HepG2 (cell line): Measurements from ENCODE around the gene CYP46A1. TPM values are rescaled to one million over a fixed set of nuclear protein-coding genes. Genes with fewer than 3 reads are reported as not detected.

Source experiments
- CENPX ChIP-seq: sonication (generic); formaldehyde crosslinking; IDR thresholded peaks from 2 replicates; pipeline ENCODE4 v1.9.0; 2021; ENCODE audit warnings: mild to moderate bottlenecking, missing genetic modification reagents, moderate library complexity
- ELF1 ChIP-seq: sonication (generic); formaldehyde crosslinking; IDR thresholded peaks from 2 replicates; pipeline ENCODE4 v1.4.0; 2020; ENCODE audit warnings: missing genetic modification reagents
- FOSL1 ChIP-seq: sonication (generic); formaldehyde crosslinking; IDR thresholded peaks from 2 replicates; pipeline ENCODE4 v1.9.0; 2021; ENCODE audit warnings: missing genetic modification reagents, borderline replicate concordance
- FOXO1 ChIP-seq: sonication (generic); formaldehyde crosslinking; IDR thresholded peaks from 2 replicates; pipeline ENCODE4 v1.4.0; 2020; ENCODE audit warnings: missing genetic modification reagents
- GABPA ChIP-seq, 2 experiments: IDR thresholded peaks; 2 replicates each; pipeline ENCODE4 v1.6.1; 2011 to 2016; ENCODE audit warnings: low read depth in 2 of 2, low read length in 1 of 2, missing biosample characterization in 1 of 2, missing genetic modification characterization in 1 of 2
- GLI4 ChIP-seq: sonication (generic); formaldehyde crosslinking; IDR thresholded peaks from 2 replicates; pipeline ENCODE4 v1.5.1; 2020; ENCODE audit warnings: missing genetic modification reagents, mild to moderate bottlenecking, moderate library complexity, borderline replicate concordance
- GPN1 ChIP-seq: sonication (generic); formaldehyde crosslinking; IDR thresholded peaks from 2 replicates; pipeline ENCODE4 v1.5.1; 2020; ENCODE audit warnings: missing genetic modification reagents, borderline replicate concordance
- HIVEP1 ChIP-seq: sonication (generic); formaldehyde crosslinking; IDR thresholded peaks from 2 replicates; pipeline ENCODE4 v1.4.0; 2020; ENCODE audit warnings: mild to moderate bottlenecking, missing genetic modification reagents
- KLF9 ChIP-seq: IDR thresholded peaks from 2 replicates; pipeline ENCODE4 v1.6.1; 2016; ENCODE audit warnings: low read depth
- NCOA1 ChIP-seq: sonication (generic); formaldehyde crosslinking; IDR thresholded peaks from 2 replicates; pipeline ENCODE4 v1.9.0; 2021; ENCODE audit warnings: missing genetic modification reagents
- NR2F1 ChIP-seq, 2 experiments: fragments of 450-650 bp in 1 of 2; formaldehyde crosslinking in 1 of 2; IDR thresholded peaks; 2 replicates each; pipeline versions ENCODE4 v1.5.0 to v1.6.1; 2016 to 2020; ENCODE audit warnings: mild to moderate bottlenecking in 1 of 2, missing compliant biosample characterization in 1 of 2, missing genetic modification reagents in 1 of 2, moderate library complexity in 1 of 2
- REXO4 ChIP-seq: sonication (generic); formaldehyde crosslinking; IDR thresholded peaks from 2 replicates; pipeline ENCODE4 v1.8.0; 2022; ENCODE audit warnings: missing genetic modification reagents, mild to moderate bottlenecking, borderline replicate concordance
- RNF2 ChIP-seq: fragments of 450-650 bp; conservative IDR thresholded peaks from 2 replicates; pipeline ENCODE4 v1.6.1; 2016; ENCODE audit warnings: low read depth
- SALL2 ChIP-seq: sonication (generic); formaldehyde crosslinking; IDR thresholded peaks from 2 replicates; pipeline ENCODE4 v1.8.1; 2023; ENCODE audit warnings: mild to moderate bottlenecking, missing genetic modification reagents, inconsistent platforms
- SIX4 ChIP-seq: sonication (generic); formaldehyde crosslinking; IDR thresholded peaks from 2 replicates; pipeline ENCODE4 v1.4.0; 2020; ENCODE audit warnings: missing genetic modification reagents
- SNAPC2 ChIP-seq: sonication (generic); formaldehyde crosslinking; IDR thresholded peaks from 2 replicates; pipeline ENCODE4 v1.8.1; 2022; ENCODE audit warnings: mild to moderate bottlenecking, missing genetic modification reagents
- SOX5 ChIP-seq: IDR thresholded peaks from 2 replicates; pipeline ENCODE4 v1.6.1; 2016; ENCODE audit warnings: borderline replicate concordance
- ZFP41 ChIP-seq: sonication (generic); formaldehyde crosslinking; IDR thresholded peaks from 2 replicates; pipeline ENCODE4 v1.4.0; 2020; ENCODE audit warnings: mild to moderate bottlenecking, missing genetic modification reagents, borderline replicate concordance
- ZIK1 ChIP-seq: sonication (generic); formaldehyde crosslinking; IDR thresholded peaks from 2 replicates; pipeline ENCODE4 v1.5.0; 2020; ENCODE audit warnings: mild to moderate bottlenecking, low read depth, missing genetic modification reagents, borderline replicate concordance
- ZKSCAN5 ChIP-seq: sonication (generic); formaldehyde crosslinking; IDR thresholded peaks from 2 replicates; pipeline ENCODE4 v1.5.1; 2020; ENCODE audit warnings: mild to moderate bottlenecking, missing genetic modification reagents
- ZNF292 ChIP-seq: sonication (generic); formaldehyde crosslinking; IDR thresholded peaks from 2 replicates; pipeline ENCODE4 v1.8.1; 2022; ENCODE audit warnings: mild to moderate bottlenecking, low read depth, missing genetic modification reagents, borderline replicate concordance
- polyA plus RNA-seq, 8 experiments: library from polyadenylated mRNA; depleted of rRNA in 3 of 8; stranded (reverse) in 7 of 8; unstranded in 1 of 8; fragments of >200 nt; fragmentation: Illumina TruSeq in 4 of 8; extraction: Trizol in 4 of 8; gene quantifications; 2 replicates each; pipeline versions ENCODE4 v1.2.1 to v1.2.3, GENCODE V29; 2011 to 2016; ENCODE audit warnings: low read depth in 4 of 8, missing spikeins in 1 of 8, mixed read lengths in 1 of 8; ENCODE audit not compliant: insufficient read depth in 1 of 8
- total RNA-seq, 5 experiments: library from RNA; depleted of rRNA; stranded (reverse); fragments of >200 nt; fragmentation: Illumina TruSeq; extraction: Trizol; gene quantifications; 2 replicates each; pipeline ENCODE4 v1.2.3, GENCODE V29; 2016; ENCODE audit warnings: low read depth in 1 of 5
- TF ChIP-seq, protein P1 (sequence below), 2 experiments: fragments of 450-650 bp in 1 of 2; sonication (generic) in 1 of 2; formaldehyde crosslinking; IDR thresholded peaks; 2 replicates each; pipeline versions ENCODE4 v1.5.0 to v1.8.0; 2020 to 2022; ENCODE audit warnings: mild to moderate bottlenecking in 1 of 2, missing genetic modification reagents in 1 of 2
- TF ChIP-seq, protein P2 (sequence below): sonication (generic); formaldehyde crosslinking; IDR thresholded peaks from 2 replicates; pipeline ENCODE4 v1.4.0; 2020; ENCODE audit warnings: missing genetic modification reagents, mild to moderate bottlenecking, borderline replicate concordance
- TF ChIP-seq, protein P3 (sequence below): sonication (generic); formaldehyde crosslinking; conservative IDR thresholded peaks from 2 replicates; pipeline ENCODE4 v1.8.0; 2022; ENCODE audit warnings: mild to moderate bottlenecking, moderate library complexity, missing genetic modification reagents
- TF ChIP-seq, protein P4 (sequence below): sonication (generic); formaldehyde crosslinking; IDR thresholded peaks from 2 replicates; pipeline ENCODE4 v1.8.0; 2022; ENCODE audit warnings: missing genetic modification reagents, mild to moderate bottlenecking, borderline replicate concordance

Gene CYP46A1
- total and polyA plus RNA-seq, 2 of the 13 experiments (the other 11 are each of a cell fraction or from before 2014, with no cell fraction given) = not detected

DNA sequence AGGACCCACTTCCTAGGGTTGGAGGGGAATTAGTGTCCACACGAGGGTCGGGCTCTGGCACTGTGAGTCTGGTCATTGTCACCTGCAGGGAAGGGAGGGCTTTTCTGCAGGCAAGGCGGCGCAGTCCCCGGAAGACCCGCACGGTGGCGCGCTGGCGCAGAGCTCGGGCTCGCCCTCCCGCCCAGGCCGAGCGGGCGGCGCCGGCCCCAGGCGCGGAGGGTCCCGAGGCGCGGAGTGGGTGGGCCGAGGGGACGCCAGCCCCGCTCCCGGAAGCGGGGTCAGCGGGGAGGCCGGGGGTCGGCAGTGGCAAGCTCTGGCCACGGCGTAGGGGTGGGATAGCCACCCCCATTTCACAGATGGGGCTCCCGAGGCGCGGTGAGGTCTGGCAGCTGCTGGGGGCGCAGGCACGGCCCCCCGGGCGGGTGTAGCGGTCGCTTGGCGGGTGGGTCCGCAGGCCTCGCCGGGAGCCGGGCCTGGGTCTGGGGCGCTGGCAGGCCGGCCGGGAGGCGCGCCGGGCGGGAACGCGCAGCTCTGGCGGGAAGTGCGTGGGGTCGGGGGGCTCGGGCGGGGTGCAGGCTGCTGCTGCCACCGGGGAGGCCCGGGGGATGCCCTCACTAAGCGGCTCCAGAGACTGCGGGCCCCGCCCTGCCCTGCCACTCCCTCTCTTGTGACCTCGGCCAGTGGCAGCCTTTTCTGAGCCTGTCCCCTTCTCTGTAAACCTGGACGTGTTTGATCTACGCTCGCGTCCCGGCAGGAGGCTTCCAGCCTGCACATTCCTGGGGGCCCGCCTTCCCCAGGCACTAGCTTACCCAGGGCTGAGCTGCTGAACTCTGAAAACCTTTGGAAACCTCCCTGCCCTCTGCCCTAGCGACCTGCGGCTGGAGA lies 46.1 kb downstream of the CYP46A1 start (continued):
- TF ChIP-seq FOSL1 (no peak), FOXO1 (CRISPR knock-in tag) (no peak; the same call in 1 of the 2 replicates), ZFP41 (CRISPR knock-in tag) (no peak), ZNF292 (CRISPR knock-in tag) (peak; percentile 77; the same call in 1 of the 2 replicates), REXO4 (no peak), HIVEP1 (CRISPR knock-in tag) (peak; percentile 80), SALL2 (CRISPR knock-in tag) (no peak), SOX5 (CRISPR knock-in tag) (peak; percentile 53; the same call in 1 of the 2 replicates), NCOA1 (CRISPR knock-in tag) (no peak), RNF2 (no peak; the same call in 1 of the 2 replicates), SNAPC2 (CRISPR knock-in tag) (no peak), GLI4 (CRISPR knock-in tag) (0 out of 2 replicates have a peak, but pooled peaks have one; percentile 5), GPN1 (no peak), SIX4 (no peak), ZIK1 (no peak), GABPA (IDR thresholded peaks at IDR 0.05; ENCODE audit: low read depth, low read length) (no peak), GABPA (CRISPR knock-in tag; IDR thresholded peaks at IDR 0.05; ENCODE audit: low read depth) (no peak), CENPX (CRISPR knock-in tag) (no peak), NR2F1 (CRISPR knock-in tag; IDR thresholded peaks at IDR 0.05) (peak; percentile 24 to 52; a peak in 1 of 4 replicates), KLF9 (CRISPR knock-in tag) (no peak), ZKSCAN5 (CRISPR knock-in tag) (no peak), ELF1 (CRISPR knock-in tag) (no peak; the same call in 1 of the 2 replicates)
- TF ChIP-seq, protein P1, sequence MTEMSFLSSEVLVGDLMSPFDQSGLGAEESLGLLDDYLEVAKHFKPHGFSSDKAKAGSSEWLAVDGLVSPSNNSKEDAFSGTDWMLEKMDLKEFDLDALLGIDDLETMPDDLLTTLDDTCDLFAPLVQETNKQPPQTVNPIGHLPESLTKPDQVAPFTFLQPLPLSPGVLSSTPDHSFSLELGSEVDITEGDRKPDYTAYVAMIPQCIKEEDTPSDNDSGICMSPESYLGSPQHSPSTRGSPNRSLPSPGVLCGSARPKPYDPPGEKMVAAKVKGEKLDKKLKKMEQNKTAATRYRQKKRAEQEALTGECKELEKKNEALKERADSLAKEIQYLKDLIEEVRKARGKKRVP (CRISPR knock-in tag; IDR thresholded peaks at IDR 0.05) = no peak
- TF ChIP-seq, protein P2, sequence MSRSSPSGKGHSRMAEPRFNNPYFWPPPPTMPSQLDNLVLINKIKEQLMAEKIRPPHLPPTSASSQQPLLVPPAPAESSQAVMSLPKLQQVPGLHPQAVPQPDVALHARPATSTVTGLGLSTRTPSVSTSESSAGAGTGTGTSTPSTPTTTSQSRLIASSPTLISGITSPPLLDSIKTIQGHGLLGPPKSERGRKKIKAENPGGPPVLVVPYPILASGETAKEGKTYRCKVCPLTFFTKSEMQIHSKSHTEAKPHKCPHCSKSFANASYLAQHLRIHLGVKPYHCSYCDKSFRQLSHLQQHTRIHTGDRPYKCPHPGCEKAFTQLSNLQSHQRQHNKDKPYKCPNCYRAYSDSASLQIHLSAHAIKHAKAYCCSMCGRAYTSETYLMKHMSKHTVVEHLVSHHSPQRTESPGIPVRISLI (CRISPR knock-in tag) = no peak
- TF ChIP-seq, protein P3, sequence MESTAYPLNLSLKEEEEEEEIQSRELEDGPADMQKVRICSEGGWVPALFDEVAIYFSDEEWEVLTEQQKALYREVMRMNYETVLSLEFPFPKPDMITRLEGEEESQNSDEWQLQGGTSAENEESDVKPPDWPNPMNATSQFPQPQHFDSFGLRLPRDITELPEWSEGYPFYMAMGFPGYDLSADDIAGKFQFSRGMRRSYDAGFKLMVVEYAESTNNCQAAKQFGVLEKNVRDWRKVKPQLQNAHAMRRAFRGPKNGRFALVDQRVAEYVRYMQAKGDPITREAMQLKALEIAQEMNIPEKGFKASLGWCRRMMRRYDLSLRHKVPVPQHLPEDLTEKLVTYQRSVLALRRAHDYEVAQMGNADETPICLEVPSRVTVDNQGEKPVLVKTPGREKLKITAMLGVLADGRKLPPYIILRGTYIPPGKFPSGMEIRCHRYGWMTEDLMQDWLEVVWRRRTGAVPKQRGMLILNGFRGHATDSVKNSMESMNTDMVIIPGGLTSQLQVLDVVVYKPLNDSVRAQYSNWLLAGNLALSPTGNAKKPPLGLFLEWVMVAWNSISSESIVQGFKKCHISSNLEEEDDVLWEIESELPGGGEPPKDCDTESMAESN = peak; percentile 5; the same call in 1 of the 2 replicates
- TF ChIP-seq, protein P4, sequence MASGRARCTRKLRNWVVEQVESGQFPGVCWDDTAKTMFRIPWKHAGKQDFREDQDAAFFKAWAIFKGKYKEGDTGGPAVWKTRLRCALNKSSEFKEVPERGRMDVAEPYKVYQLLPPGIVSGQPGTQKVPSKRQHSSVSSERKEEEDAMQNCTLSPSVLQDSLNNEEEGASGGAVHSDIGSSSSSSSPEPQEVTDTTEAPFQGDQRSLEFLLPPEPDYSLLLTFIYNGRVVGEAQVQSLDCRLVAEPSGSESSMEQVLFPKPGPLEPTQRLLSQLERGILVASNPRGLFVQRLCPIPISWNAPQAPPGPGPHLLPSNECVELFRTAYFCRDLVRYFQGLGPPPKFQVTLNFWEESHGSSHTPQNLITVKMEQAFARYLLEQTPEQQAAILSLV (CRISPR knock-in tag) = no peak
